Lung microvascular endothelial cell (primary cell): Measurements from ENCODE around the gene HADHA. TPM values are rescaled to one million over a fixed set of nuclear protein-coding genes. Genes with fewer than 3 reads are reported as not detected.

Source experiments
- DNase-seq, 2 donors: peaks; one replicate each; pipeline versions ENCODE4 v3.0.0 to v3.0.0-alpha.2; 2010; ENCODE audit warnings: low read depth in 2 of 2
- total RNA-seq: library from RNA; depleted of rRNA; stranded (reverse); fragments of >200 nt; gene quantifications from 2 replicates; pipeline ENCODE4 v1.2.1, GENCODE V29; 2014

Gene HADHA
- total RNA-seq, 1 donor from 2014 or later: 150 TPM

- peak; percentile 11 to 41 for DNase-seq
These were observed 850 bp upstream of the HADHA start for GRCh38 chr2:26245231-26245732.

- DNase-seq: peak; percentile 38 to 56
These were observed 743 bp downstream of the HADHA start for GRCh38 chr2:26243470-26244308.

GRCh38 chr2:26241928-26242436 is 2.5 kb downstream of the HADHA start:
- DNase-seq: no peak

GRCh38 chr2:26238311-26238958 is 6.0 kb downstream of the HADHA start:
- DNase-seq: peak in 1 of 2 donors; percentile 6

- no peak for DNase-seq
These were observed 6.6 kb downstream of the HADHA start for GRCh38 chr2:26237868-26238267.

GRCh38 chr2:26235089-26235488 is 9.3 kb downstream of the HADHA start:
- peak in 1 of 2 donors; percentile 39 for DNase-seq

GRCh38 chr2:26230806-26231205 is 13.6 kb downstream of the HADHA start:
- DNase-seq: no peak

- peak in 1 of 2 donors; percentile 69 for DNase-seq
These were observed 14.8 kb downstream of the HADHA start for GRCh38 chr2:26229595-26229994.

GRCh38 chr2:26224095-26224494 is 20.3 kb downstream of the HADHA start:
- DNase-seq: no peak

- DNase-seq: no peak
These were observed 21.4 kb downstream of the HADHA start for GRCh38 chr2:26223018-26223417.

GRCh38 chr2:26217720-26218119 is 26.7 kb downstream of the HADHA start:
- no peak for DNase-seq

GRCh38 chr2:26216587-26216986 is 27.8 kb downstream of the HADHA start:
- no peak for DNase-seq

GRCh38 chr2:26215833-26216232 is 28.6 kb downstream of the HADHA start:
- no peak for DNase-seq

GRCh38 chr2:26214759-26215158 is 29.7 kb downstream of the HADHA start:
- no peak for DNase-seq

- DNase-seq: no peak
These were observed 32.4 kb downstream of the HADHA start for GRCh38 chr2:26212011-26212410.

- no peak for DNase-seq
These were observed 40.5 kb downstream of the HADHA start for GRCh38 chr2:26203906-26204305.

GRCh38 chr2:26202981-26203490 is 41.4 kb downstream of the HADHA start:
- no peak for DNase-seq

GRCh38 chr2:26197516-26197915 is 46.9 kb downstream of the HADHA start:
- DNase-seq: no peak

- peak in 1 of 2 donors; percentile 46 for DNase-seq
These were observed 47.6 kb downstream of the HADHA start for GRCh38 chr2:26196683-26197418.

GRCh38 chr2:26195040-26195984 is 49.1 kb downstream of the HADHA start:
- no peak for DNase-seq
